COR-L47 (cell line): ENCODE results near the gene PRKAB2.
"Not testable (repeated sequence)": the region's sequence is repeated elsewhere in the genome, so short reads cannot be mapped to it uniquely, and the experiment has no call there.

Experiments used
- DNase-seq: peaks from one replicate; lab custom pipeline; 2025; lab: John Stamatoyannopoulos, UW

PRKAB2 gene

DNA sequence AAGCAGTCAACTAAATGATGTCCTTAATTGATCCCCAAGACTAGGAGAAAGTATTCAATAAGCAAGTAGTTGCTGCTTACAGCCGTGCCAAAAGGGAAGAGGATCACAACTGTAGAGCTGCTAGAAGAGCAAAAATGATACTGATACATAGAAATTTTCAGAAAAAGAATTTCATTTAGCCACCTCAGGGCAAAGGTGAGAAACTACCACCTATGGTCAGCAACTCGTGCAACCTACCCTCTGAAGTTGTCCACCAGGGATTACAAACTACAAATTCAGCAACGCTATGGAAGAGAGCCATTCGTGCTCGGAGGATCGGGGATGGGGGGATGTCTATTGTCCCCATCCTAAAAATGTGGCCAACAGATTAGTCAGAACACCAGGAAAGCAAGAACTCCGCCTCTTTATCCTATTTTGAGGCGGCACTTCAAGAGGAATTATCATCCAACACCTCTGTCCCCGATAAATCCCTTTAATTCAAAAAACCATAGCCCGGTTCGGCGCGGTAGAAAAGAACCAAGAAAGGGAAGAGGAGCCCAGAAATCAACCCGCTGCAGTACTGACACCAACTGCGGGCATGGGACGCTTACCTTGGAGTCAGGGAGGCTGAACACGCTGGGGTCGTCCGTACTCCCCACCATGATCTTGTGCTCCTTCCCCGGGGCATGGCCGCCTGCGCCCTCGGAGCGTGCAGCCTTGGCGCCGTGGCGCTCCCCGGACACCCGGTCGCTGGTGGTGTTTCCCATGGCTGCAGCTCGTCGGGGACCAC is 687 bp downstream of the PRKAB2 start:
- DNase-seq, result no peak

DNA sequence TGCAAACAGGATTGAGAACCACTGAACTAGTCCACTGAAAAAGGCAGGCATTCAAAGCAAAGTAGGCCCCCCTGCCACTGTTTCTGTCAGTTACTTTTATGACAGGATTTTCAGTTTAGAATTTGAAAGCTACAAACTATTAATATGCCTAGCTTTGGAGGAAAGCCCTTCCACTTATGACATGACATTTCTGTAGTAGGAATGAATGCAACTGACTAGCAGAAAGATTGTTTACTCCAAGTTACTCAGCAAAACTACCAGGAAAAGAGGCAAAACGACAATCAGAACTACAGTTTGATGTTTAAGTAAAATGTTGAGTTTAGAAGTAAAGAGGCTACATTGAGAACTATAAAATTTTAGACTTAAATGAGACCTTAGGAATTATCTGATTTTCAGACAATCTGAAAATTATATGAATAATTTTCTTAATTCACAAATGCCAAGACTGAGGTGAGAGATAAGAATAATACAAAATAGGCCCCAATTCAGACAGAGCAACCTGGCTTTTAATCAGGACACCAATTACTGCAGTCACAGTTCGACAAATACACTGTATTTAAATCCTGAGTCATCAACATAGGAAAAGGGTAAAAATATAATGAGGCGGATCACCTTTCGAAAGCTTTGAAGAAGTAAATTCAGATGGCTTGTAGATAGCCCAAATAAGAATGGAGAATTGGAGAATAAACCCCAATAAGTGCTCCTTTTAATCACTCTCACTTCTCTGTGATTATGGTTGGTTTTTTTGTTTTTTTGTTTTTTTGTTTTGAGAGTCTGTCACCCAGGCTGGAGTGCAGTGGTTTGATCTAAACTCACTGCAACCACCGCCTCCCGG is 2.2 kb downstream of the PRKAB2 start:
- DNase-seq, result no peak

- DNase-seq, result no peak
Measured at GRCh38 chr1:147169171-147169570, 3.1 kb downstream of the PRKAB2 start.

- DNase-seq, result peak; percentile 21
Measured at GRCh38 chr1:147168626-147169058, 3.6 kb downstream of the PRKAB2 start.

DNA sequence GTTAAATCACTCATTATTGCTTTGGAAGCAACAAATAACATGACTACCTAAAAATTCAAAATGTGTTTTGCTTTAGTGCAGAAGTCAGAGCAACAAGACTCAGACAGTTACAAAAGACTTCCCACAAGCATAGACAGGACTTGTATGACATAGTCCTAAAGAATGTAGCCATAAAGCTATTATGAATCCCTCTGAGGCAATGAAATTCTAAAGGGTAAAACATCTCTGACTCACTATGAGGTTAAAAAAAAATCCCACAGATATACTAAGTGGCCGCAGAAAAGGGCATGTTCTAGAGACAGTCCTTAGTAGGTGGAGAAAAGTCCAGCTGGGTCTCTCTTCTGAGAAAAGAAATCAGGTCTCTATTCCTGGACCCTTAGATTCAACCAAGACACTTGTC is 4.9 kb downstream of the PRKAB2 start:
- DNase-seq, result no peak

DNA sequence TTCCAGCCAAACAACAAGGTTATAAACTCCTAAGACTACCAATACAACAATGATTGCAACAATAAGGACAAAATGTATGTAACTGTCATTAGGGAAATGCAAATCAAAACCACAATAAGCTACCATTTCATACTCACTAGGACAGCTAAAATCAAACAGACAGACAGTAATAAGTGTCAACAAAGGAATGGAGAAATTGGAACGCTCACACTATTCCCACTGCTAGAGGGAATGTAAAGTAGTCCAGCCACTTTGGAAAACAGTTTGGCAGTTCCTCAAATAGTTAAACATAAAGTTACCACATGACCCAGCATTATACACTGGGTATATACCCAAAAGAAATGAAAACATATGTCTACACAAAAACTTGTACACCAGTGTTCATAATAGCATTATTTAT is 9.3 kb downstream of the PRKAB2 start:
- no peak for DNase-seq

GRCh38 chr1:147162093-147162492 is 10.2 kb downstream of the PRKAB2 start:
- DNase-seq, result no peak

- DNase-seq, result not testable (repeated sequence)
Measured at GRCh38 chr1:147157116-147157515, 15.2 kb downstream of the PRKAB2 start.

DNA sequence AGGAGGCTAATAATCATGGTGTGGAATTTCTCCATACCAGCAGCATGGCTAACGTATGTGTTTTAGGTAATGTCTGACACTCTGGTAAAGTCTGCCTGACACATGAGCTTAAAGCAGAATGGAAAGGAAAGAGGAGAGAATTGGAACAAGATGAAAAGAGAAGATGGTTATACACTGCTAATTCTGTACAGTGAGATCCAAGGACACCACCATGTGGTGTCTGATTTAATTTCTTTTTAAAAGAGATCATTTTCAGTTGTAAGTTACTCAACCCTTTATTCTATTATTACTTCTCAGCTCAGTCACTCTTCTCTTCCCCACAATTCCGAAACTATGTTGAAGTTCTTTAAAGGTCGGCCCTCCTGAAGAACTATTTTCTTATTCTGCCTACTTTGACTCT is 15.6 kb downstream of the PRKAB2 start:
- DNase-seq, result no peak

DNA sequence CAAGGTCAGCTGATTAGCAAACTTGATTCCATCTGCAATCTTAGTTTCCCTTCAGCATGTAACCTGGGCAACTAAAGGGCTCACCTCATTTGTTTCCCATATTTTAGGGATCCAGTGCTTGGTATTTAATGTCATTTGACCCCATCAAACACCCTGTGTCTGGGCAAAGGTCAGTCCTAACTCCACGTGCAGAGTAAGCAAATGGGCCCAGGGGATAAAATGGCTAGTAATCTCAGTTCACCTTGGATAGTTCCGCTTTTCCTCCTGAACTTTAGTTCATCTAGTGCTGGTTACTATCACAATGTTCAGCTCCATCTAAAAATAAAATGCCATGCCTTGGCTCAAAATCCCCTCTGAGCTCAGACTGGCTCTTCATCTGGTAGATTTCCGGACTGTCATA is 19.5 kb downstream of the PRKAB2 start:
- DNase-seq, result no peak

DNA sequence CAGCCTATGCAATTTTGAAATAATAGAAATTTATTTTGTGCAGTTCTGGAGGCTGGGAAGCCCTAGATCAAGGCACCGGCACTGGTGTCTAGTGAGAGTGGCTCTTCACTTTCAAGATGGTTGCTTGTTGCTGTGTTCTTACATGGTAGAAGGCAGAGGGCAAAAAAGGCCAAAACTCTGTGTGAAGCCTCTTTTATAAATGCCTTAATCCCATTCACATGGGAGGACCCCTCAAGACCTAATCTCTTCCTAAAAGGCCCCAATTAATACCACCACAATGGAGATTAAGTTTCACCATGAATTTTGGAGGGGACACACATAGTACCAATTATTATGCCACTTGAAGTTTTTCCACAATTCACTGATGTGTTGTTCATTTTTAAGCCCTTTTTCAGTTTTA is 21.0 kb downstream of the PRKAB2 start:
- no peak for DNase-seq

DNA sequence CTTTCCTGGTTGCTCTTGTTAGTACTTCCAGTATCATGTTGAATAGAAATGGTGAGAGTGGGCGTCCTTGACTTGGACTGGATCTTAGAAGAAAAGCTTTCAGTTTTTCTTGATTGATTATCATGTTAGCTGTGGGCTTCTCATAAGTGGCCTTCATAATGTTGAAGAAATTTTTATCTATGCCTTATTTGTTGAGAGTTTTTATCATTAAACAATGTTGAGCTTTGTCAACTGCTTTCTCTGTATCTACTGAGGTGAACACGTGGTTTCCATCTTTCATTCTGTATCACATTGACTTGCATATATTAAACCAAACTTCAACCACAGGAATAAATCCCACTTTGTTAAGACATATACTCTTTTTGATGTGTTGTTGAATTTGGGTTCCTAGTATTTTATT is 29.4 kb downstream of the PRKAB2 start:
- no peak for DNase-seq

DNA sequence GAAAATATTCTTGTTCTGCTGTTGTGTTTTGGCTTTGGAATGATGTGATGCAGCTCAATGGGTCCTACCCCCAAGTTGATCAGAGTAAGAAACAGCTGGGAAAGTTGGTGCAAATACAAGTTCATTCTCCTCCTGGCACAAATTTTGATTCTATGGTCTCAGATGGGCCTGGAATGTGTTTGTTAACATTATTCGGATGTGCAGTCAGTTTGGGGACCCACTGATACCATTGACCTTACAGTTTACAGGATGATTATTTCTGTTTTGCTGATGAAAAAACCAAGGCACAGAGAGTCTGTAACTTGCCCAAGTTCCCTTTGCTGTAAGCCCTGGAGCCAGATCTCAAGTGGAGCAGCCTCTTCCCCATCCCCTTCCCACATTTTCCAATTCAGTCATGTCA is 41.5 kb downstream of the PRKAB2 start:
- not testable (repeated sequence) for DNase-seq

DNA sequence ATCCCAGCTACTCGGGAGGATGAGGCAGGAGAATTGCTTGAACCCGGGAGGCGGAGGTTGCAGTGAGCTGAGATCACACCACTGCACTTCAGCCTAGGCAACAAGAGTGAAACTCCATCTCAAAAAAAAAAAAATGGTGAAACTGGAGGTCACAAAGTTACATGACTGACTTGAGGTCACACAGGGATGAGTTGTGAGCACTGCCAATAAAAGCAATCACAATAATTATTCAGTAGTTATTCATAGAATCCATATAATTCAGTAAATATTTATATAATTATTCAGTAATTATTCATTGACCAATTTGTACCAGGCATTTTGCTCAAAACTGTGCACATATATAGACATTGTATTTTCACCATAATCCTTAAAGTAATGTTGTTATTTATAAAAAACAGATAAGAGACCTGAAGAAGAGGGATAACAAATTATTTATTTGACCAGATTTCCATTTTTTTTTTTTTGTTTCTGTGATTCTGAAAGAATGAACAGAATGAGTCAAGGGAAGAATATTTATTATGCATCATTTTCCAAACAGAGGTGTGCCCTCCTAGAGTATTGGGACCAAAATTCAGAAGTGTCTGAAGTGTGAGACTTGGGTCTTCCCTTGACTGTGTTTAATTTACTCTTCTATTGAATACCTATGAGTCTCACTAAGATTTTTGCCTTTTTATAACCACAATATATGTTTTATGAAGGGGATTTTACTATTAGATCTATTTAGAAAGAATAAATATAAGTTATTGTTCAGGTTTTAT is 43.0 kb downstream of the PRKAB2 start:
- no peak for DNase-seq

- no peak for DNase-seq
Measured at GRCh38 chr1:147124266-147124665, 48.0 kb downstream of the PRKAB2 start.

GRCh38 chr1:147117109-147117508 is 55.2 kb downstream of the PRKAB2 start:
- no peak for DNase-seq

- DNase-seq, result no peak
Measured at GRCh38 chr1:147115496-147115895, 56.8 kb downstream of the PRKAB2 start.

- DNase-seq, result not testable (repeated sequence)
Measured at GRCh38 chr1:147115079-147115478, 57.2 kb downstream of the PRKAB2 start.

DNA sequence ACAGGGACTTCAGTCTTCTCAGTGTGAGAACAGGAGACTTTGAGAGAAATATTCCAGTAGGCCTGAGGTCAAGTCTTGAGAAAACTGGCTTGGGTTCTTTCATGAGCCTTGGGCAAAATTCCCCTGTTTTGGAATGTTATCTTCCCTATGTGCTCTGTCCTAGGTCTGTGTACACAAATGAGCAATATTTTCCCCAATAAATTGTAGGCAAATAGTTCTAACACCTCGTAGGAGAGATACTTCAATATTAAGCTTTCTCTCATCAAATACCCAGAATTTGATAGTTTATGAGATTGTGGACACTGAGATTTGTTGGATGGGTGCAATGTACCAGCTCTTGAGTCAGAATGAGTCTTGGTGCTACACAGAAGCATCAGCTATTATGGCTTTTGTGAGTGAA is 57.9 kb downstream of the PRKAB2 start:
- not testable (repeated sequence) for DNase-seq

- DNase-seq, result no peak
Measured at GRCh38 chr1:147111381-147112130, 60.7 kb downstream of the PRKAB2 start.

GRCh38 chr1:147110872-147111271 is 61.4 kb downstream of the PRKAB2 start:
- no peak for DNase-seq

DNA sequence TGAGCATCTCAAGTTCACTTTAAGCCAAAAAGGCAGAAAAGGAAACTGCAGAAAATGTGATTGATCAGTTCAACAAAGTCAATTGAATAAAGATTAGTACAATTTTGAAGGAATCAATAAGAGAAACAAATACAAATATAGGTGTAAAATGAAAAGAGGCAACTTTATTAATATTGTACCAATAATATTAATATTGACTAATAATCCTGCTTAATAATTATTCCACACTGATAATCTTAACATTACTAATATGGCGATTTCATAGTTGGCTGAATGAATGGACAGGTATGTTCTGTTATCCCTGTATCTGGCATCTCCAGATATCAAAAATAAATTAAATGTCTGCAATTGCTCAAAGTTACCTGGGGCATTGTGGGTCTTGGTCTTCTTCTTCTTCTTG is 61.8 kb downstream of the PRKAB2 start:
- no peak for DNase-seq
